HuH-7 (cell line): ENCODE data around the gene CNTN5.
"Not testable (repeated sequence)": the region's sequence is repeated elsewhere in the genome, so short reads cannot be mapped to it uniquely, and the experiment has no call there.

Source experiments
- DNase-seq: peaks from one replicate; pipeline ENCODE4 v3.0.0; 2011; ENCODE audit warnings: low spot score

Gene CNTN5

GRCh38 chr11:99020352-99021225, at the start of gene CNTN5:
TSS of gene CNTN5 (plus strand) at chr11:99020949.
- peak; percentile 17 for DNase-seq

- DNase-seq = no peak
Observed at GRCh38 chr11:98979205-98979604, 41.5 kb upstream of the CNTN5 start.

DNA sequence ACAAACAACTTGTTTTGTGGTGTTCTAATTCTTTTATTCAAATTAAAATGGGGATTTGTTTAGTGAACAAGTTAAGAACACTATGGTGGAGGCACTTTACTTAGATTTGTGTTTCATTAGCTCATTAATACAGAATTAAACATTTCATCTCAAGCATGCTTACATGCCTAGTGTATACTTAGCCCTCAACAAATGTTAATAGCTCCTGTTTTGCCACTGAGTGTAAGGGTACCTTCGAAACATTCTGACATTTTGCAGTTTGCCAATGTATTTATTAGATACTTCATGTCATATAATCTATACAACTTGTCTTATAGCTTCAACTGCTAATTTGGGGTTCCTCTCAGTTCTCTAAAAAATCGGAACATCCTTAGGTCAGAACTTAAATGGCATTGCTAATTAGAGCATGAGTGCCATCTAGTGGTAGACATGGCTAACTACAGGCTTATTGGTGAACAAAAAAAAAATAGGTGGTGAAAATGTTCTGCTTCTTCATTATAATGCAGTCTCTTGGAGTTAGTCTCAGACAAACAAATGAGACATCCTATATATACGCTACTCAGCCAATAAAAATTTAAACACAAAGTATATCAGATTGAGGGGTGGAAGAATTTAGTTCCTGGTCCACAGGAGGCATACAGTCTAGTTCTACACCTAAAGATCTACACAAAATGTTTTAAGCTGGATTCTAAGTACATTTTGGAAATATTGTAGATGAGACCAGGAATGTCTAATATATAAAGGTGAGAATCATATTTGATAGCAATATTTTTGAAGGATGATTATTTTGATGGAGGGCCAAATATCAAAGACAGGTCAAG, 4.9 kb upstream of the CNTN5 start:
- DNase-seq = peak; percentile 23

GRCh38 chr11:99019696-99020095, 1.1 kb upstream of the CNTN5 start:
- DNase-seq = no peak

GRCh38 chr11:99037057-99037456, 16.3 kb downstream of the CNTN5 start:
- no peak for DNase-seq

DNA sequence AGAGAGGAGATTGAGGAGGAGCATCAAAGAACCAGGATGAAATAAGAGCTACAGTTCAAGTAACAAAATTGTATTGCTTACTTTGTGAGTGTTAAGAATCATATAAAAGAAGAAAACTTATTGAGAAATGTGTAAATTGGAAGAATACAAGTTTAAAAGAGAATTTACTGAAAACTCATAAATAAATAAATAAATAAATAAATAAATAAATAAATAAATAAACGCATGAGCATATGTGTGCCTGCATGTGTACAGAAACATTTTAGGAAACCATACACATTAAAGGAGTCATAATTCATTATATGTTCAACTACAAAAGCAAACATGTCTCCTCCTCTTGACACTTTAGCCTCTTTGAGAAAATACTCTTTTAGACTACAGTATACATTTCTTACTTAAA, 42.6 kb downstream of the CNTN5 start:
- DNase-seq = no peak

- DNase-seq = no peak
Observed at GRCh38 chr11:99065121-99065520, 44.4 kb downstream of the CNTN5 start.

DNA sequence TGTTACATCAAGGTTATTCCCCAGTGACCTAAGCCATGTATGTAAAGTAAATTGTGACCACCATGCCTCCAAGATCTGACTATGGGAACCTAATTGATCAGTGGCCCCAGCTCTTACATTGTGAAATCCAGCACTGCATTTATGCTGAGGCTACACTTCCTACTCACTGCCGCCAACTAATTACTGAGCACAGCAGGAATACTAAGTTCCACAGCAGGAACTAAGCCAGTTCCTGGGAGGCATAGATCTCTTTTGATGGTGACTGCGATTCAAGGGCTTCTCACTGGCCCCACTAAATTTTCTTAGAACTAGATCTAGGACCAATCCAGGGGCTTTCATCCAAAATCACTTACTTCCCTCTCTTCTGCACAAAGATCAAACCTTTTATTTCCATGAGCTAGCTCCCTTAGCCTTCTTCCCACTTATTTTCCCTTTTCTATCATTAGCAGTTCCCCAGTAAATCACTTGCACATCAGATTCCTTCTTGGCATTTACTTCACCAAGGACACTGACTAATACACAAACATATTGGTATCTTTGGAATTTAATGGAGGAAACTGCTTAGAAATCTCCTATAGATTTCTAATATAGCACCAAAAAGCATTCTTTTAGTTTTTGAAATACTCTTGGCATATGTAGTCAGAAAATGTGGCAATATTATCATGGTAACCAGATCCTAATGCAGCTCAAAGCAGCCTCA, 46.0 kb downstream of the CNTN5 start:
- DNase-seq = no peak

DNA sequence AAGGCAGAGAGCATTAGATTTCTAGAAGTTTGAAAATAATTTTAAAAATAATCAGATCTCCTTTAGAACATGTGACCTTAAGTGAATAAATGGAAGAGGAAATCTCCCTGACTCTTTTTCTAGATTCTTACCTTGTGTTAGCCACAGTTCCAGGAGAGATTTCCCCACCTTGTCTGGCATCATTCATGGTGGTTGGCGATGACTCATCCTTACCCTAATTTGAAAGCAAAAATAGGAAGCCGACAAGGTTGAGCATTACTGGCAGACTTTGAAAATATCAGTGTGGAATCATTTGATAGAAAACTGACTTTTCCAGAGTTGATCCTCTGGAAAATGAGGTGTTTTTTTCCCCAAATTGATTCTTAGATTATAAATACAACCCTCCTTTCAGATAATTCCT, 48.1 kb downstream of the CNTN5 start:
- DNase-seq = no peak

- DNase-seq = no peak
Observed at GRCh38 chr11:99069856-99070444, 49.2 kb downstream of the CNTN5 start.

- no peak for DNase-seq
Observed at GRCh38 chr11:99079576-99079975, 58.8 kb downstream of the CNTN5 start.

GRCh38 chr11:99080154-99080553, 59.4 kb downstream of the CNTN5 start:
- DNase-seq = no peak

GRCh38 chr11:99098258-99098657, 77.5 kb downstream of the CNTN5 start:
- no peak for DNase-seq

- DNase-seq = no peak
Observed at GRCh38 chr11:99098751-99099150, 78.0 kb downstream of the CNTN5 start.

DNA sequence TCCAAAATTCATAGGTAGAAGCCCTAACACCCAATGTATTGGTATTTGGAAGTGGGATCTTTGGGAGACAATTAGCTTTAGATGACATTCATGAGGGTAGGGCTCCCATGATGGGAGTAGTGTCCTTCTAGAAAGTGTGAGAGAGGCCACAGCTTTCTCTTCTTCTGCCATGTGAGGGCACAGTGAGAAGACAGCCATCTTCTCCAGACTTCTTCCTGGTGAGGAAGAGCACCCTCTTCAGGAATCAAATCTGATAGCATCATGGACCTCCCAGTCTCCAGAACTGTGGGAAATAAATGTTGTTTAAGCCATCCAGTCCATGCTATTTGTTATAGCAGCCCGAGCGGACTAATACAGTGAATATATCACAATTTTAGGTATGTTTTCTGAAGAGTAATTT, 96.9 kb downstream of the CNTN5 start:
- no peak for DNase-seq

DNA sequence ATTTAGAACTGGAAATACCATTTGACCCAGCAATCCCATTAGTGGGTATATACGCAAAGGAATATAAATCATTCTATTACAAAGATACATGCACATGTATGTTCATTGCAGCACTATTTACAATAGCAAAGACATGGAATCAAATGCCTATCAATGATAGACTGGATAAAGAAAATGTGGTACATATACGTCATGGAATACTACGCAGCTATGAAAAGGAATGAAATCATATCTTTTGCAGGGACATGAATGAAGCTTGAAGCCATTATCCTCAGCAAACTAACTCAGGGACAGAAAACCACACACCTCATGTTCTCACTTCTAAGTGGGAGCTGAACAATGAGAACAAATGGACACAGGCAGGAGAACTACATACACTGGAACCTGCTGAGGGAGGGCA, 113.1 kb downstream of the CNTN5 start:
- DNase-seq = not testable (repeated sequence)

GRCh38 chr11:99135508-99135907, 114.8 kb downstream of the CNTN5 start:
- DNase-seq = no peak

DNA sequence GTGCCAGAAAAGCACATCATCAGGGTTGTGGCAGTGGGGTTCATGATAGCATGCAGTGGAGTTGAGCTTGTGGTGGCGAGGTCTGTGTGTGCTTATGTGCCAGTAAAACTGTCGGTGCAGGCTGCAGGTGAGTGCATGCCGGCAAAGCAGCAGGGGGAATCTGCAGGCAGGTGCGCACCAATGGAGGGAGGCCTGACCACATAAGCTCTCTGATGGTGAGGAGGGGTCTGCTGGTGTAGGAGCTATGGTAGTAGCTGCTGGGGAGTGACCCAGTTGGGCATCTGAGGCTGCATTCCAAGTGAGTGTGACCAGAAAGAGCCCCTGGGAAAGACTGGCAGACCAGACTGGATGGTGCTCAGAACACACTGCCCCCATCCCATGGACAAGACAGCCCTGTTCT, 121.5 kb downstream of the CNTN5 start:
- no peak for DNase-seq

- DNase-seq = no peak
Observed at GRCh38 chr11:99148352-99148751, 127.6 kb downstream of the CNTN5 start.

DNA sequence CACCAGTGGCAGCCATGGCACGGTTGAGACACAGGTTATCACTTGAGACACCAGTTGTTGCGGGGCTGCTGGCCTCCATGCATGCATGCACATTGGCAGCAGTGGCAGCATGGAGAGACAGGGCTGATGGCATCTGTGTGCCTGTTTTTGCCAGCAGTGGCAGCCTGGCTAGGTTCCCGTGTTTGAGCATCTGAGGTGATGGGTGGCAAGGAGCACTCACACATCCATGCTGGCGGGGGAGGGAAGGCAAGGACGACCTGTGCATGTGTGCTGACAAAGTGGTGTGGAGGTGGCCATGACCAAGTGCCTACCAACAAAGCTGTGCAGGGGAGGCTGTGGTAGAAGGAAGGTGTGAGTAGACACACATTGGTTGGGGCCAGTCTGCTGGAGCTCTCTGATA, 133.5 kb downstream of the CNTN5 start:
- DNase-seq = no peak

GRCh38 chr11:99160447-99160846, 139.7 kb downstream of the CNTN5 start:
- DNase-seq = no peak

- DNase-seq = no peak
Observed at GRCh38 chr11:99162819-99163218, 142.1 kb downstream of the CNTN5 start.
